ENCODE measurements around the gene FGGY. TPM values are rescaled to one million over a fixed set of nuclear protein-coding genes. Genes with fewer than 3 reads are reported as not detected.

The FGGY gene
- total RNA-seq, 2 experiments from 2014 or later, result 8.5 to 9.4 TPM

GRCh38 chr1:59428828-59429227 lies 131.9 kb downstream of the FGGY start:
- ATAC-seq (no peak), DNase-seq (no peak)
- ChIA-PET POLR2A (no interaction called here), CTCF (no interaction called here)
- no peaks in the 10 kb centered on the region for H3K9me3 Mint-ChIP-seq (ENCODE audit: insufficient read depth)
- no peaks in the 10 kb centered on the region for H3K27me3 Mint-ChIP-seq (ENCODE audit: low read depth)
- no peak overlapping the region for H3K27ac Mint-ChIP-seq
- no peaks in the 10 kb centered on the region for H3K36me3 Mint-ChIP-seq (ENCODE audit: low read depth)
- H3K4me3 Mint-ChIP-seq, result no peak overlapping the region
- H3K4me1 Mint-ChIP-seq (ENCODE audit: low read depth), result peaks cover 4% of the 10 kb centered on the region

GRCh38 chr1:59429656-59430055 lies 132.8 kb downstream of the FGGY start:
- Mint-ChIP-seq H3K9me3 (ENCODE audit: insufficient read depth) (no peaks in the 10 kb centered on the region), H3K4me3 (no peak overlapping the region), H3K27ac (no peak overlapping the region), H3K27me3 (ENCODE audit: low read depth) (no peaks in the 10 kb centered on the region), H3K36me3 (ENCODE audit: low read depth) (no peaks in the 10 kb centered on the region), H3K4me1 (ENCODE audit: low read depth) (peaks cover 4% of the 10 kb centered on the region)
- POLR2A ChIA-PET, result interaction anchor here (0.6 kb wide), 1 partner anchor 18 kb away, joined by 3 read pairs; no protein-coding TSS in a partner anchor
- DNase-seq (no peak), ATAC-seq (no peak)
- CTCF ChIA-PET, result no interaction called here

GRCh38 chr1:59431566-59432294 lies 134.8 kb downstream of the FGGY start:
- DNase-seq, result no peak
- POLR2A ChIA-PET, result no interaction called here
- CTCF ChIA-PET, result no interaction called here
- no peak for ATAC-seq
- no peak overlapping the region for H3K4me3 Mint-ChIP-seq
- no peaks in the 10 kb centered on the region for H3K27me3 Mint-ChIP-seq (ENCODE audit: low read depth)
- no peaks in the 10 kb centered on the region for H3K9me3 Mint-ChIP-seq (ENCODE audit: insufficient read depth)
- no peak overlapping the region for H3K27ac Mint-ChIP-seq
- peaks cover 4% of the 10 kb centered on the region for H3K4me1 Mint-ChIP-seq (ENCODE audit: low read depth)
- no peaks in the 10 kb centered on the region for H3K36me3 Mint-ChIP-seq (ENCODE audit: low read depth)

GRCh38 chr1:59432531-59433439 lies 135.9 kb downstream of the FGGY start:
- POLR2A ChIA-PET, result interaction anchor here (0.6 to 0.8 kb wide), 2 partner anchors 43 to 293 kb away, joined by 3 read pairs; no protein-coding TSS in a partner anchor
- Mint-ChIP-seq H3K36me3 (ENCODE audit: low read depth) (no peaks in the 10 kb centered on the region), H3K4me3 (no peak overlapping the region), H3K27ac (no peak overlapping the region), H3K27me3 (ENCODE audit: low read depth) (no peaks in the 10 kb centered on the region), H3K9me3 (ENCODE audit: insufficient read depth) (no peaks in the 10 kb centered on the region), H3K4me1 (ENCODE audit: low read depth) (peaks cover 4% of the 10 kb centered on the region)
- ATAC-seq (no peak), DNase-seq (no peak)
- CTCF ChIA-PET, result no interaction called here

- H3K4me3 Mint-ChIP-seq, result no peak overlapping the region
- no peaks in the 10 kb centered on the region for H3K36me3 Mint-ChIP-seq (ENCODE audit: low read depth)
- no peak overlapping the region for H3K27ac Mint-ChIP-seq
- H3K4me1 Mint-ChIP-seq (ENCODE audit: low read depth), result peaks cover 4% of the 10 kb centered on the region
- ATAC-seq, result no peak
- ChIA-PET CTCF (no interaction called here), POLR2A (interaction anchor here (0.8 kb wide), 1 partner anchor 43 kb away, joined by 3 read pairs; no protein-coding TSS in a partner anchor)
- DNase-seq, result no peak
- no peaks in the 10 kb centered on the region for H3K9me3 Mint-ChIP-seq (ENCODE audit: insufficient read depth)
- no peaks in the 10 kb centered on the region for H3K27me3 Mint-ChIP-seq (ENCODE audit: low read depth)
These were observed 136.5 kb downstream of the FGGY start for GRCh38 chr1:59433440-59433813.

- DNase-seq, result no peak
- Mint-ChIP-seq H3K27ac (no peak overlapping the region), H3K4me1 (ENCODE audit: low read depth) (peaks cover 4% of the 10 kb centered on the region), H3K27me3 (ENCODE audit: low read depth) (no peaks in the 10 kb centered on the region), H3K36me3 (ENCODE audit: low read depth) (no peaks in the 10 kb centered on the region), H3K4me3 (no peak overlapping the region), H3K9me3 (ENCODE audit: insufficient read depth) (no peaks in the 10 kb centered on the region)
- ChIA-PET POLR2A (no interaction called here), CTCF (no interaction called here)
- no peak for ATAC-seq
These were observed 137.4 kb downstream of the FGGY start for GRCh38 chr1:59434336-59434735.

GRCh38 chr1:59436637-59437036 lies 139.7 kb downstream of the FGGY start:
- POLR2A ChIA-PET, result interaction anchor here (0.6 kb wide), 1 partner anchor 10 kb away, joined by 3 read pairs; no protein-coding TSS in a partner anchor
- H3K4me3 Mint-ChIP-seq, result no peak overlapping the region
- CTCF ChIA-PET, result interaction anchor here (0.6 kb wide), 1 partner anchor 1720 kb away, joined by 3 read pairs; no protein-coding TSS in a partner anchor
- H3K27me3 Mint-ChIP-seq (ENCODE audit: low read depth), result no peaks in the 10 kb centered on the region
- H3K4me1 Mint-ChIP-seq (ENCODE audit: low read depth), result peaks cover 4% of the 10 kb centered on the region
- no peak overlapping the region for H3K27ac Mint-ChIP-seq
- ATAC-seq (no peak), DNase-seq (no peak)
- no peaks in the 10 kb centered on the region for H3K9me3 Mint-ChIP-seq (ENCODE audit: insufficient read depth)
- H3K36me3 Mint-ChIP-seq (ENCODE audit: low read depth), result no peaks in the 10 kb centered on the region

- ChIA-PET CTCF (no interaction called here), POLR2A (no interaction called here)
- Mint-ChIP-seq H3K27me3 (ENCODE audit: low read depth) (no peaks in the 10 kb centered on the region), H3K9me3 (ENCODE audit: insufficient read depth) (no peaks in the 10 kb centered on the region), H3K27ac (no peak overlapping the region), H3K4me3 (no peak overlapping the region), H3K4me1 (ENCODE audit: low read depth) (no peaks in the 10 kb centered on the region), H3K36me3 (ENCODE audit: low read depth) (peaks cover 2% of the 10 kb centered on the region)
- DNase-seq (no peak), ATAC-seq (no peak)
These were observed 141.2 kb downstream of the FGGY start for GRCh38 chr1:59438058-59438560.

GRCh38 chr1:59442492-59442891 lies 145.6 kb downstream of the FGGY start:
- ChIA-PET POLR2A (no interaction called here), CTCF (no interaction called here)
- H3K4me3 Mint-ChIP-seq, result no peak overlapping the region
- DNase-seq (no peak), ATAC-seq (no peak)
- H3K9me3 Mint-ChIP-seq (ENCODE audit: insufficient read depth), result no peaks in the 10 kb centered on the region
- no peak overlapping the region for H3K27ac Mint-ChIP-seq
- H3K27me3 Mint-ChIP-seq (ENCODE audit: low read depth), result no peaks in the 10 kb centered on the region
- peaks cover 3% of the 10 kb centered on the region for H3K4me1 Mint-ChIP-seq (ENCODE audit: low read depth)
- peaks cover 2% of the 10 kb centered on the region for H3K36me3 Mint-ChIP-seq (ENCODE audit: low read depth)

GRCh38 chr1:59443310-59443709 lies 146.4 kb downstream of the FGGY start:
- POLR2A ChIA-PET, result no interaction called here
- Mint-ChIP-seq H3K4me1 (ENCODE audit: low read depth) (peaks cover 3% of the 10 kb centered on the region), H3K27me3 (ENCODE audit: low read depth) (no peaks in the 10 kb centered on the region), H3K27ac (no peak overlapping the region), H3K9me3 (ENCODE audit: insufficient read depth) (no peaks in the 10 kb centered on the region), H3K4me3 (no peak overlapping the region), H3K36me3 (ENCODE audit: low read depth) (peaks cover 2% of the 10 kb centered on the region)
- DNase-seq (no peak), ATAC-seq (no peak)
- CTCF ChIA-PET, result no interaction called here

- CTCF ChIA-PET, result no interaction called here
- Mint-ChIP-seq H3K36me3 (ENCODE audit: low read depth) (peaks cover 2% of the 10 kb centered on the region), H3K4me1 (ENCODE audit: low read depth) (peaks cover 3% of the 10 kb centered on the region), H3K9me3 (ENCODE audit: insufficient read depth) (no peaks in the 10 kb centered on the region), H3K27ac (no peak overlapping the region), H3K27me3 (ENCODE audit: low read depth) (no peaks in the 10 kb centered on the region), H3K4me3 (no peak overlapping the region)
- POLR2A ChIA-PET, result no interaction called here
- DNase-seq (no peak), ATAC-seq (no peak)
These were observed 147.6 kb downstream of the FGGY start for GRCh38 chr1:59444520-59444919.

GRCh38 chr1:59445040-59445439 lies 148.1 kb downstream of the FGGY start:
- Mint-ChIP-seq H3K27ac (no peak overlapping the region), H3K27me3 (ENCODE audit: low read depth) (no peaks in the 10 kb centered on the region), H3K4me1 (ENCODE audit: low read depth) (peaks cover 3% of the 10 kb centered on the region), H3K9me3 (ENCODE audit: insufficient read depth) (no peaks in the 10 kb centered on the region), H3K36me3 (ENCODE audit: low read depth) (peaks cover 2% of the 10 kb centered on the region), H3K4me3 (no peak overlapping the region)
- ATAC-seq, result no peak
- POLR2A ChIA-PET, result no interaction called here
- no peak for DNase-seq
- CTCF ChIA-PET, result no interaction called here

All from activated CD8-positive, alpha-beta T cell treated with anti-CD3 and anti-CD28 coated beads, Interleukin-2, amount 10 ng/mL, durations not matched to agents 7 days and 5 days (primary cell).